Uterus (tissue), 2 donors: ENCODE results near the gene RMC1.

Experiments
- POLR2A ChIP-seq, 2 donors: fragments of 450-650 bp; IDR thresholded peaks; one replicate each; pipeline ENCODE4 v1.6.1; 2016; ENCODE audit warnings: antibody characterized with exemption in 2 of 2, mild to moderate bottlenecking in 1 of 2, moderate library complexity in 1 of 2
- TF ChIP-seq, protein P1 (sequence below), 4 experiments: fragments of 200-600 bp in 2 of 4; fragments of 450-650 bp in 2 of 4; sonication (generic) in 2 of 4; IDR thresholded peaks; one replicate each; pipeline ENCODE4 v1.5.1; 2016 to 2019; ENCODE audit warnings: antibody characterized with exemption in 4 of 4, mild to moderate bottlenecking in 2 of 4, moderate library complexity in 1 of 4

DNA sequence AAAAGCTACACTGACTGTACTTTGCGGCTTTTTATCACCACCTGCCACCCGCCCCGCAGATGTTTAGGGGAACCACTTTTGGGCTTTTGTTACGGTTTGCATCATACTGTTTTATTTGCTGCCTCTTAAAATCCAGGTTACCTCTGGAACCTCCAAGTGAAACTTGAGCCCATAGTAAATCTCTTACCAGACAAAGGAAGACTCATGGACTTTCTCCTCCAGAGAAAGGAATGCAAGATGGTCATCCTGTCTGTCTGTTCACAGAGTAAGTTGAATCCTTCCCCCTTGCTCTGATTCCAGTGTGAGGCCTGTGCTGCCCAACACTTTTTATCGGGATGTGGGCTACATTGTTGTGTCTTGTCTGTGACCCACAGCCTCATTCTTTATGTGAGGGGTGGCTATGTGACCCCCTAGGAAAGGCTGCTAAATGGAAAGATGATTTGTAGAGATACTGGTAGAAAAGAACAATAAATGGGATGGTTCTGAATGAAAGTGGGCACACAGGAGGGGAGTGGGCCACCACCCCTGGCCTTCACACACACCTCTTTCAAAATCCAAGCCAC lies 23.3 kb downstream of the RMC1 start:
- TF ChIP-seq, protein P1, sequence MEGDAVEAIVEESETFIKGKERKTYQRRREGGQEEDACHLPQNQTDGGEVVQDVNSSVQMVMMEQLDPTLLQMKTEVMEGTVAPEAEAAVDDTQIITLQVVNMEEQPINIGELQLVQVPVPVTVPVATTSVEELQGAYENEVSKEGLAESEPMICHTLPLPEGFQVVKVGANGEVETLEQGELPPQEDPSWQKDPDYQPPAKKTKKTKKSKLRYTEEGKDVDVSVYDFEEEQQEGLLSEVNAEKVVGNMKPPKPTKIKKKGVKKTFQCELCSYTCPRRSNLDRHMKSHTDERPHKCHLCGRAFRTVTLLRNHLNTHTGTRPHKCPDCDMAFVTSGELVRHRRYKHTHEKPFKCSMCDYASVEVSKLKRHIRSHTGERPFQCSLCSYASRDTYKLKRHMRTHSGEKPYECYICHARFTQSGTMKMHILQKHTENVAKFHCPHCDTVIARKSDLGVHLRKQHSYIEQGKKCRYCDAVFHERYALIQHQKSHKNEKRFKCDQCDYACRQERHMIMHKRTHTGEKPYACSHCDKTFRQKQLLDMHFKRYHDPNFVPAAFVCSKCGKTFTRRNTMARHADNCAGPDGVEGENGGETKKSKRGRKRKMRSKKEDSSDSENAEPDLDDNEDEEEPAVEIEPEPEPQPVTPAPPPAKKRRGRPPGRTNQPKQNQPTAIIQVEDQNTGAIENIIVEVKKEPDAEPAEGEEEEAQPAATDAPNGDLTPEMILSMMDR (IDR thresholded peaks at IDR 0.05): no peak
- no peak for TF ChIP-seq POLR2A (IDR thresholded peaks at IDR 0.05)
